Measurements from ENCODE around the gene ERF. TPM values are rescaled to one million over a fixed set of nuclear protein-coding genes. Genes with fewer than 3 reads are reported as not detected.

The ERF gene
- total RNA-seq, 1 donor from 2014 or later, result 28.0 TPM

GRCh38 chr19:42242069-42242511, 12.8 kb downstream of the ERF start:
- Mint-ChIP-seq H3K4me3 (ENCODE audit: unreplicated experiment) (peak overlapping the region; percentile 93), H3K9me3 (ENCODE audit: unreplicated experiment) (peaks cover 10% of the 10 kb centered on the region), H3K27ac (ENCODE audit: unreplicated experiment) (peak overlapping the region; percentile 79), H3K4me1 (ENCODE audit: low read depth, unreplicated experiment) (peaks cover 11% of the 10 kb centered on the region), H3K36me3 (ENCODE audit: unreplicated experiment) (no peaks in the 10 kb centered on the region), H3K27me3 (ENCODE audit: unreplicated experiment) (peaks cover 11% of the 10 kb centered on the region)
- DNase-seq, result no peak
- TF ChIP-seq, protein P1, sequence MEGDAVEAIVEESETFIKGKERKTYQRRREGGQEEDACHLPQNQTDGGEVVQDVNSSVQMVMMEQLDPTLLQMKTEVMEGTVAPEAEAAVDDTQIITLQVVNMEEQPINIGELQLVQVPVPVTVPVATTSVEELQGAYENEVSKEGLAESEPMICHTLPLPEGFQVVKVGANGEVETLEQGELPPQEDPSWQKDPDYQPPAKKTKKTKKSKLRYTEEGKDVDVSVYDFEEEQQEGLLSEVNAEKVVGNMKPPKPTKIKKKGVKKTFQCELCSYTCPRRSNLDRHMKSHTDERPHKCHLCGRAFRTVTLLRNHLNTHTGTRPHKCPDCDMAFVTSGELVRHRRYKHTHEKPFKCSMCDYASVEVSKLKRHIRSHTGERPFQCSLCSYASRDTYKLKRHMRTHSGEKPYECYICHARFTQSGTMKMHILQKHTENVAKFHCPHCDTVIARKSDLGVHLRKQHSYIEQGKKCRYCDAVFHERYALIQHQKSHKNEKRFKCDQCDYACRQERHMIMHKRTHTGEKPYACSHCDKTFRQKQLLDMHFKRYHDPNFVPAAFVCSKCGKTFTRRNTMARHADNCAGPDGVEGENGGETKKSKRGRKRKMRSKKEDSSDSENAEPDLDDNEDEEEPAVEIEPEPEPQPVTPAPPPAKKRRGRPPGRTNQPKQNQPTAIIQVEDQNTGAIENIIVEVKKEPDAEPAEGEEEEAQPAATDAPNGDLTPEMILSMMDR (IDR thresholded peaks at IDR 0.05; ENCODE audit: partially characterized antibody, unreplicated experiment), result no peak

- DNase-seq, result no peak
- Mint-ChIP-seq H3K27ac (ENCODE audit: unreplicated experiment) (peak overlapping the region; percentile 28), H3K36me3 (ENCODE audit: unreplicated experiment) (no peaks in the 10 kb centered on the region), H3K27me3 (ENCODE audit: unreplicated experiment) (peaks cover 11% of the 10 kb centered on the region), H3K9me3 (ENCODE audit: unreplicated experiment) (peaks cover 10% of the 10 kb centered on the region), H3K4me3 (ENCODE audit: unreplicated experiment) (peak overlapping the region; percentile 93), H3K4me1 (ENCODE audit: low read depth, unreplicated experiment) (peaks cover 11% of the 10 kb centered on the region)
- TF ChIP-seq, protein P1 (IDR thresholded peaks at IDR 0.05; ENCODE audit: partially characterized antibody, unreplicated experiment), result no peak
Measured at GRCh38 chr19:42241279-42241678, 13.6 kb downstream of the ERF start.

GRCh38 chr19:42239544-42240220, 15.2 kb downstream of the ERF start:
- H3K4me1 Mint-ChIP-seq (ENCODE audit: low read depth, unreplicated experiment), result peaks cover 9% of the 10 kb centered on the region
- H3K27ac Mint-ChIP-seq (ENCODE audit: unreplicated experiment), result no peak overlapping the region
- no peaks in the 10 kb centered on the region for H3K36me3 Mint-ChIP-seq (ENCODE audit: unreplicated experiment)
- H3K4me3 Mint-ChIP-seq (ENCODE audit: unreplicated experiment), result peak overlapping the region; percentile 46
- DNase-seq, result no peak
- H3K9me3 Mint-ChIP-seq (ENCODE audit: unreplicated experiment), result peaks cover 10% of the 10 kb centered on the region
- H3K27me3 Mint-ChIP-seq (ENCODE audit: unreplicated experiment), result peaks cover 9% of the 10 kb centered on the region
- TF ChIP-seq, protein P1 (IDR thresholded peaks at IDR 0.05; ENCODE audit: partially characterized antibody, unreplicated experiment), result no peak

DNA sequence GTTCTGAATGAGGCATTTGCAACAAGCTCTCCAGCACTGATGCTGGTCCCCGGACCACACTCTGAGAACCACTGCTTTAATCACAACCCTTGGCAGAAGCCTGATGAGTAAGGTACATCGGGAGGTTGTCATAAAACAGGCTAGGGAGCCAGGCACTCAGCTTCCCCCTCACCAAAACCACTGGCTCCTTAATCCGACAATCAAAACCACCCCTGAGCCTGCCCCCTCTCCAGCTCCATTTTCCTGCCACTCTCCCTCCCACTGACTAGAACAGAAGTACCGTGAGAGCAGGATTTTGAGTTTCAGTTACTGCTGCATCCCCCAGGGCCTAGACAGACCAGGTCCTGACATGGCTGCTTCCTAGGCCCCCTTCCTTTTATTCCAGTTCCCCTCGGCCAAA, 19.7 kb downstream of the ERF start:
- H3K36me3 Mint-ChIP-seq (ENCODE audit: unreplicated experiment), result no peaks in the 10 kb centered on the region

GRCh38 chr19:42234364-42234763, 20.6 kb downstream of the ERF start:
- peaks cover 5% of the 10 kb centered on the region for H3K36me3 Mint-ChIP-seq (ENCODE audit: unreplicated experiment)
- no peak overlapping the region for H3K4me3 Mint-ChIP-seq (ENCODE audit: unreplicated experiment)
- DNase-seq, result no peak
- peaks cover 4% of the 10 kb centered on the region for H3K27me3 Mint-ChIP-seq (ENCODE audit: unreplicated experiment)
- H3K9me3 Mint-ChIP-seq (ENCODE audit: unreplicated experiment), result peaks cover 2% of the 10 kb centered on the region
- H3K27ac Mint-ChIP-seq (ENCODE audit: unreplicated experiment), result no peak overlapping the region
- peaks cover 10% of the 10 kb centered on the region for H3K4me1 Mint-ChIP-seq (ENCODE audit: low read depth, unreplicated experiment)
- TF ChIP-seq, protein P1 (IDR thresholded peaks at IDR 0.05; ENCODE audit: partially characterized antibody, unreplicated experiment), result no peak

More for the DNA sequence above, 19.7 kb downstream of the ERF start:
- peaks cover 4% of the 10 kb centered on the region for H3K27me3 Mint-ChIP-seq (ENCODE audit: unreplicated experiment)
- no peak for DNase-seq
- H3K4me1 Mint-ChIP-seq (ENCODE audit: low read depth, unreplicated experiment), result peaks cover 6% of the 10 kb centered on the region
- H3K27ac Mint-ChIP-seq (ENCODE audit: unreplicated experiment), result peak overlapping the region; percentile 28
- TF ChIP-seq, protein P1 (IDR thresholded peaks at IDR 0.05; ENCODE audit: partially characterized antibody, unreplicated experiment), result no peak
- peaks cover 2% of the 10 kb centered on the region for H3K9me3 Mint-ChIP-seq (ENCODE audit: unreplicated experiment)
- H3K4me3 Mint-ChIP-seq (ENCODE audit: unreplicated experiment), result no peak overlapping the region

All from glutamatergic neuron (in vitro differentiated cells).